HEK293 (cell line): ENCODE data around the gene NHSL2.

Source experiments
- CTCF ChIA-PET: fragments of 350-600 bp; formaldehyde crosslinking; extraction: SDS; loops from one replicate; lab custom pipeline; 2021; ENCODE audit warnings: antibody characterized with exemption; lab: Yijun Ruan, JAX
- POLR2A ChIA-PET: fragments of 300-600 bp; formaldehyde crosslinking; extraction: SDS; loops from one replicate; lab custom pipeline; 2020; ENCODE audit warnings: antibody characterized with exemption, inconsistent platforms; lab: Yijun Ruan, JAX
- H3K27ac ChIP-seq: fragments of 200-500 bp; sonication (Bioruptor generic); 2 replicates; pipeline ENCODE4 v1.5.1; 2014; ENCODE audit warnings: low read depth, low read length, control low read depth, inconsistent platforms; ENCODE audit errors: extremely low read depth
- H3K36me3 ChIP-seq, 2 experiments: fragments of 200-500 bp in 1 of 2; sonication (Bioruptor generic) in 1 of 2; 1 replicate in 1 of 2; 2 replicates in 1 of 2; pipeline ENCODE4 v1.5.1; 2014 to 2017; ENCODE audit warnings: inconsistent platforms in 2 of 2, low read length in 2 of 2; ENCODE audit not compliant: control insufficient read depth in 2 of 2, insufficient read depth in 1 of 2
- H3K4me1 ChIP-seq: fragments of 200-500 bp; sonication (Bioruptor generic); 2 replicates; pipeline ENCODE4 v1.5.1; 2014; ENCODE audit warnings: mild to moderate bottlenecking, low read length, inconsistent platforms; ENCODE audit not compliant: control insufficient read depth, insufficient read depth
- H3K4me3 ChIP-seq: 2 replicates; pipeline ENCODE4 v1.5.1; 2011; ENCODE audit warnings: low read depth, mild to moderate bottlenecking, control low read depth, low read length, moderate library complexity
- H3K9me3 ChIP-seq: fragments of 200-500 bp; sonication (Bioruptor generic); 2 replicates; pipeline ENCODE4 v1.5.1; 2014; ENCODE audit warnings: low read depth, low read length, inconsistent platforms; ENCODE audit not compliant: control insufficient read depth, insufficient read depth
- AEBP2 ChIP-seq: fragments of 450-650 bp; formaldehyde crosslinking; IDR thresholded peaks from 2 replicates; pipeline ENCODE4 v1.5.1; 2016; ENCODE audit warnings: missing biosample characterization, missing genetic modification characterization, borderline replicate concordance
- BCL11A ChIP-seq: fragments of 450-650 bp; formaldehyde crosslinking; IDR thresholded peaks from 2 replicates; pipeline ENCODE4 v1.5.1; 2016; ENCODE audit warnings: low read depth, missing biosample characterization, missing genetic modification characterization
- GLI2 ChIP-seq: fragments of 450-650 bp; formaldehyde crosslinking; IDR thresholded peaks from 2 replicates; pipeline ENCODE4; 2017; ENCODE audit warnings: missing biosample characterization, missing genetic modification characterization, low read depth, borderline replicate concordance
- HOXD13 ChIP-seq: sonication (generic); formaldehyde crosslinking; IDR thresholded peaks from 2 replicates; pipeline ENCODE4 v1.8.0; 2022; ENCODE audit warnings: missing genetic modification reagents, borderline replicate concordance
- IKZF3 ChIP-seq: fragments of 450-650 bp; IDR thresholded peaks from 2 replicates; pipeline ENCODE4 v1.5.0; 2018; ENCODE audit warnings: missing biosample characterization, mild to moderate bottlenecking, missing genetic modification characterization, moderate library complexity
- OVOL3 ChIP-seq: fragments of 450-650 bp; formaldehyde crosslinking; IDR thresholded peaks from 2 replicates; pipeline ENCODE4 v1.5.1; 2016; ENCODE audit warnings: missing biosample characterization, missing genetic modification characterization
- SALL2 ChIP-seq: fragments of 450-650 bp; formaldehyde crosslinking; IDR thresholded peaks from 2 replicates; pipeline ENCODE4 v1.5.0; 2017; ENCODE audit warnings: missing biosample characterization, mild to moderate bottlenecking, missing genetic modification characterization, borderline replicate concordance
- SETDB1 ChIP-seq: IDR thresholded peaks from one replicate; pipeline ENCODE4 v1.6.1; 2017; ENCODE audit warnings: mild to moderate bottlenecking, low read length, moderate library complexity, mixed read lengths; ENCODE audit not compliant: insufficient read length
- SP3 ChIP-seq: fragments of 450-650 bp; formaldehyde crosslinking; IDR thresholded peaks from 2 replicates; pipeline ENCODE4 v1.5.1; 2016; ENCODE audit warnings: missing biosample characterization, missing genetic modification characterization
- ZBTB1 ChIP-seq: fragments of 450-650 bp; formaldehyde crosslinking; IDR thresholded peaks from 2 replicates; pipeline ENCODE4 v1.5.1; 2016; ENCODE audit warnings: missing biosample characterization, missing genetic modification characterization
- ZFP41 ChIP-seq: fragments of 450-650 bp; formaldehyde crosslinking; IDR thresholded peaks from 2 replicates; pipeline ENCODE4 v1.5.1; 2016; ENCODE audit warnings: missing biosample characterization, missing genetic modification characterization, borderline replicate concordance
- ZNF155 ChIP-seq: fragments of 450-650 bp; formaldehyde crosslinking; IDR thresholded peaks from 2 replicates; pipeline ENCODE4 v1.5.1; 2016; ENCODE audit warnings: missing biosample characterization, missing genetic modification characterization
- ZNF169 ChIP-seq: fragments of 450-650 bp; formaldehyde crosslinking; IDR thresholded peaks from 2 replicates; pipeline ENCODE4 v1.5.1; 2016; ENCODE audit warnings: missing biosample characterization, missing genetic modification characterization
- ZNF221 ChIP-seq: fragments of 450-650 bp; formaldehyde crosslinking; IDR thresholded peaks from 2 replicates; pipeline ENCODE4 v1.5.1; 2017; ENCODE audit warnings: missing biosample characterization, missing genetic modification characterization, borderline replicate concordance
- ZNF324 ChIP-seq: fragments of 450-650 bp; formaldehyde crosslinking; IDR thresholded peaks from 2 replicates; pipeline ENCODE4 v1.5.1; 2016; ENCODE audit warnings: missing biosample characterization, missing genetic modification characterization
- ZNF404 ChIP-seq: fragments of 450-650 bp; formaldehyde crosslinking; IDR thresholded peaks from 2 replicates; pipeline ENCODE4 v1.5.1; 2017; ENCODE audit warnings: missing biosample characterization, missing genetic modification characterization
- ZNF514 ChIP-seq: fragments of 450-650 bp; formaldehyde crosslinking; IDR thresholded peaks from 2 replicates; pipeline ENCODE4 v1.5.1; 2016; ENCODE audit warnings: missing biosample characterization, missing genetic modification characterization
- ZNF518A ChIP-seq: fragments of 450-650 bp; formaldehyde crosslinking; conservative IDR thresholded peaks from 2 replicates; pipeline ENCODE4 v1.5.1; 2016; ENCODE audit warnings: low read depth, missing biosample characterization, missing genetic modification characterization
- ZNF548 ChIP-seq: fragments of 450-650 bp; formaldehyde crosslinking; IDR thresholded peaks from 2 replicates; pipeline ENCODE4 v1.5.1; 2016; ENCODE audit warnings: missing biosample characterization, missing genetic modification characterization
- ZNF571 ChIP-seq: fragments of 450-650 bp; formaldehyde crosslinking; IDR thresholded peaks from 2 replicates; pipeline ENCODE4 v1.5.0; 2017; ENCODE audit warnings: missing biosample characterization, missing genetic modification characterization
- ZNF776 ChIP-seq: fragments of 450-650 bp; formaldehyde crosslinking; IDR thresholded peaks from 2 replicates; pipeline ENCODE4 v1.5.0; 2017; ENCODE audit warnings: missing biosample characterization, missing genetic modification characterization, borderline replicate concordance
- ZNF843 ChIP-seq: fragments of 450-650 bp; formaldehyde crosslinking; IDR thresholded peaks from 2 replicates; pipeline ENCODE4 v1.5.1; 2016; ENCODE audit warnings: missing biosample characterization, missing genetic modification characterization
- ZSCAN16 ChIP-seq: fragments of 450-650 bp; formaldehyde crosslinking; IDR thresholded peaks from 2 replicates; pipeline ENCODE4 v1.5.1; 2016; ENCODE audit warnings: missing biosample characterization, missing genetic modification characterization
- TF ChIP-seq, protein P1 (sequence below): fragments of 450-650 bp; formaldehyde crosslinking; IDR thresholded peaks from 2 replicates; pipeline ENCODE4 v1.5.1; 2017; ENCODE audit warnings: missing biosample characterization, mild to moderate bottlenecking, missing genetic modification characterization, moderate library complexity
- TF ChIP-seq, protein P2 (sequence below): fragments of 450-650 bp; formaldehyde crosslinking; IDR thresholded peaks from 2 replicates; pipeline ENCODE4 v1.5.1; 2016; ENCODE audit warnings: missing biosample characterization, missing genetic modification characterization

Gene NHSL2

DNA sequence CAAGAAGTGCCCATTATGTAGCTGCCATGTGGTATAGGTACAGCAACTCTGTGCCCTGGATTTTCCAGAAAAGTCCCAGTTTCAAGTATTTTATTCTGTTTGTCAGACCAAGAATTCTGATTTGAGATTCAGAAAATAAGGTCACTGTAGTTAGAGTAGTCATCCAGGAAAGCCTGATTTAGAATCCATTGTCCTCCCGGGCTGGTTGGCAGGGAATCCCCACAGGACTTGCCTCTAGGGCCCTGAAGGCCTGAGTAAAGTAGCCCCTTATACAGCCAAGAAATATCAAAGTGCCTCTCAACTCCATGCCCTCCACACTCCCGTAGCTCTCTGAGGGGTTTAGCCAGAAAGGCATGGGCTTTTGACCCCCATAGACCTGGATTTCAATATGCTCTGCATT is 184.7 kb downstream of the NHSL2 start:
- no peak for TF ChIP-seq ZNF571
- TF ChIP-seq ZNF404 (tag by site-specific recombination) = no peak
- no peak for TF ChIP-seq SP3 (tag by site-specific recombination)
- no peak for TF ChIP-seq ZNF518A (tag by site-specific recombination)
- no peak for TF ChIP-seq SALL2 (tag by site-specific recombination)
- H3K36me3 ChIP-seq = no peaks in the 10 kb centered on the region
- H3K9me3 ChIP-seq = no peaks in the 10 kb centered on the region; the same call in 1 of the 2 replicates
- CTCF ChIA-PET = interaction anchor here (1.4 kb wide), 1 partner anchor 32 kb away, joined by 8 read pairs; no protein-coding TSS in a partner anchor
- POLR2A ChIA-PET = no interaction called here
- H3K27ac ChIP-seq = no peak overlapping the region
- H3K4me1 ChIP-seq = no peaks in the 10 kb centered on the region
- no peak overlapping the region for H3K4me3 ChIP-seq

GRCh38 chrX:72097098-72097497 is 186.5 kb downstream of the NHSL2 start:
- Histone ChIP-seq H3K36me3 (no peaks in the 10 kb centered on the region), H3K27ac (no peak overlapping the region), H3K9me3 (no peaks in the 10 kb centered on the region), H3K4me1 (no peaks in the 10 kb centered on the region)
- POLR2A ChIA-PET = no interaction called here
- TF ChIP-seq ZNF169 (tag by site-specific recombination) = no peak
- TF ChIP-seq ZNF514 (tag by site-specific recombination) = no peak
- no peak for TF ChIP-seq ZNF548 (tag by site-specific recombination)
- TF ChIP-seq ZSCAN16 (tag by site-specific recombination) = no peak
- TF ChIP-seq ZNF324 (tag by site-specific recombination) = no peak
- TF ChIP-seq ZNF843 (tag by site-specific recombination) = no peak
- TF ChIP-seq ZBTB1 (tag by site-specific recombination) = no peak
- no peak for TF ChIP-seq GLI2 (tag by site-specific recombination)
- no peak for TF ChIP-seq BCL11A (tag by site-specific recombination)
- TF ChIP-seq ZFP41 (tag by site-specific recombination) = no peak
- no peak for TF ChIP-seq SETDB1
- TF ChIP-seq, protein P1, sequence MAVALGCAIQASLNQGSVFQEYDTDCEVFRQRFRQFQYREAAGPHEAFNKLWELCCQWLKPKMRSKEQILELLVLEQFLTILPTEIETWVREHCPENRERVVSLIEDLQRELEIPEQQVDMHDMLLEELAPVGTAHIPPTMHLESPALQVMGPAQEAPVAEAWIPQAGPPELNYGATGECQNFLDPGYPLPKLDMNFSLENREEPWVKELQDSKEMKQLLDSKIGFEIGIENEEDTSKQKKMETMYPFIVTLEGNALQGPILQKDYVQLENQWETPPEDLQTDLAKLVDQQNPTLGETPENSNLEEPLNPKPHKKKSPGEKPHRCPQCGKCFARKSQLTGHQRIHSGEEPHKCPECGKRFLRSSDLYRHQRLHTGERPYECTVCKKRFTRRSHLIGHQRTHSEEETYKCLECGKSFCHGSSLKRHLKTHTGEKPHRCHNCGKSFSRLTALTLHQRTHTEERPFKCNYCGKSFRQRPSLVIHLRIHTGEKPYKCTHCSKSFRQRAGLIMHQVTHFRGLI = no peak
- no peak for TF ChIP-seq ZNF155 (tag by site-specific recombination)
- TF ChIP-seq ZNF221 (tag by site-specific recombination) = no peak
- no peak for TF ChIP-seq HOXD13 (CRISPR knock-in tag)
- no peak for TF ChIP-seq OVOL3 (tag by site-specific recombination)
- TF ChIP-seq, protein P2, sequence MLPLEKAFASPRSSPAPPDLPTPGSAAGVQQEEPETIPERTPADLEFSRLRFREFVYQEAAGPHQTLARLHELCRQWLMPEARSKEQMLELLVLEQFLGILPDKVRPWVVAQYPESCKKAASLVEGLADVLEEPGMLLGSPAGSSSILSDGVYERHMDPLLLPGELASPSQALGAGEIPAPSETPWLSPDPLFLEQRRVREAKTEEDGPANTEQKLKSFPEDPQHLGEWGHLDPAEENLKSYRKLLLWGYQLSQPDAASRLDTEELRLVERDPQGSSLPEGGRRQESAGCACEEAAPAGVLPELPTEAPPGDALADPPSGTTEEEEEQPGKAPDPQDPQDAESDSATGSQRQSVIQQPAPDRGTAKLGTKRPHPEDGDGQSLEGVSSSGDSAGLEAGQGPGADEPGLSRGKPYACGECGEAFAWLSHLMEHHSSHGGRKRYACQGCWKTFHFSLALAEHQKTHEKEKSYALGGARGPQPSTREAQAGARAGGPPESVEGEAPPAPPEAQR (tag by site-specific recombination) = no peak
- no peak for TF ChIP-seq ZNF776
- no peak for TF ChIP-seq IKZF3 (tag by site-specific recombination)
- no peak for TF ChIP-seq AEBP2 (tag by site-specific recombination)
- TF ChIP-seq, all 188 proteins: peak for 0
- CTCF ChIA-PET = interaction anchor here (1.2 to 1.7 kb wide), 3 partner anchors 29 to 98 kb away, joined by 3 to 9 read pairs (median 7); no protein-coding TSS in a partner anchor
- no peak overlapping the region for H3K4me3 ChIP-seq
